Uterus (tissue), 2 donors: ENCODE data around the gene ALKBH7.

Experiments used
- POLR2A ChIP-seq, 2 donors: fragments of 450-650 bp; IDR thresholded peaks; one replicate each; pipeline ENCODE4 v1.6.1; 2016; ENCODE audit warnings: antibody characterized with exemption in 2 of 2, mild to moderate bottlenecking in 1 of 2, moderate library complexity in 1 of 2
- TF ChIP-seq, protein P1 (sequence below), 4 experiments: fragments of 200-600 bp in 2 of 4; fragments of 450-650 bp in 2 of 4; sonication (generic) in 2 of 4; IDR thresholded peaks; one replicate each; pipeline ENCODE4 v1.5.1; 2016 to 2019; ENCODE audit warnings: antibody characterized with exemption in 4 of 4, mild to moderate bottlenecking in 2 of 4, moderate library complexity in 1 of 4

- TF ChIP-seq, protein P1, sequence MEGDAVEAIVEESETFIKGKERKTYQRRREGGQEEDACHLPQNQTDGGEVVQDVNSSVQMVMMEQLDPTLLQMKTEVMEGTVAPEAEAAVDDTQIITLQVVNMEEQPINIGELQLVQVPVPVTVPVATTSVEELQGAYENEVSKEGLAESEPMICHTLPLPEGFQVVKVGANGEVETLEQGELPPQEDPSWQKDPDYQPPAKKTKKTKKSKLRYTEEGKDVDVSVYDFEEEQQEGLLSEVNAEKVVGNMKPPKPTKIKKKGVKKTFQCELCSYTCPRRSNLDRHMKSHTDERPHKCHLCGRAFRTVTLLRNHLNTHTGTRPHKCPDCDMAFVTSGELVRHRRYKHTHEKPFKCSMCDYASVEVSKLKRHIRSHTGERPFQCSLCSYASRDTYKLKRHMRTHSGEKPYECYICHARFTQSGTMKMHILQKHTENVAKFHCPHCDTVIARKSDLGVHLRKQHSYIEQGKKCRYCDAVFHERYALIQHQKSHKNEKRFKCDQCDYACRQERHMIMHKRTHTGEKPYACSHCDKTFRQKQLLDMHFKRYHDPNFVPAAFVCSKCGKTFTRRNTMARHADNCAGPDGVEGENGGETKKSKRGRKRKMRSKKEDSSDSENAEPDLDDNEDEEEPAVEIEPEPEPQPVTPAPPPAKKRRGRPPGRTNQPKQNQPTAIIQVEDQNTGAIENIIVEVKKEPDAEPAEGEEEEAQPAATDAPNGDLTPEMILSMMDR (IDR thresholded peaks at IDR 0.05): no peak
- TF ChIP-seq POLR2A (IDR thresholded peaks at IDR 0.05): no peak
Measured at GRCh38 chr19:6325614-6326013, 47.0 kb upstream of the ALKBH7 start.
